NCI-H2029 treated with DMSO at 0.1 percent for 48 hours (cell line): ENCODE measurements around the gene P2RY12.

ENCODE experiments used
- DNase-seq: peaks from one replicate; lab custom pipeline; 2025; lab: John Stamatoyannopoulos, UW

Gene P2RY12

GRCh38 chr3:151384741-151385174 lies at the start of gene P2RY12:
Gene P2RY12, minus strand, starts transcription at chr3:151384753. Its CDS starts 45,908 bp downstream, at chr3:151338845.
- DNase-seq = no peak

- DNase-seq = no peak
Measured at GRCh38 chr3:151432616-151433372, 48.2 kb upstream of the P2RY12 start.

GRCh38 chr3:151431940-151432339 lies 47.4 kb upstream of the P2RY12 start:
- DNase-seq = no peak

GRCh38 chr3:151430821-151431484 lies 46.4 kb upstream of the P2RY12 start:
- no peak for DNase-seq

GRCh38 chr3:151428386-151428785 lies 43.8 kb upstream of the P2RY12 start:
- DNase-seq = no peak

- no peak for DNase-seq
Measured at GRCh38 chr3:151426341-151426657, 41.7 kb upstream of the P2RY12 start.

GRCh38 chr3:151425627-151426340 lies 41.2 kb upstream of the P2RY12 start:
- DNase-seq = no peak

GRCh38 chr3:151423091-151423490 lies 38.5 kb upstream of the P2RY12 start:
- DNase-seq = no peak

GRCh38 chr3:151421938-151422337 lies 37.4 kb upstream of the P2RY12 start:
- no peak for DNase-seq

- no peak for DNase-seq
Measured at GRCh38 chr3:151419806-151420205, 35.3 kb upstream of the P2RY12 start.

- DNase-seq = no peak
Measured at GRCh38 chr3:151415289-151415688, 30.7 kb upstream of the P2RY12 start.

- no peak for DNase-seq
Measured at GRCh38 chr3:151412989-151413388, 28.4 kb upstream of the P2RY12 start.

GRCh38 chr3:151410891-151411559 lies 26.5 kb upstream of the P2RY12 start:
- DNase-seq = no peak

GRCh38 chr3:151407928-151408327 lies 23.4 kb upstream of the P2RY12 start:
- no peak for DNase-seq

- DNase-seq = no peak
Measured at GRCh38 chr3:151404316-151404715, 19.8 kb upstream of the P2RY12 start.

GRCh38 chr3:151403246-151403645 lies 18.7 kb upstream of the P2RY12 start:
- no peak for DNase-seq

- no peak for DNase-seq
Measured at GRCh38 chr3:151402349-151402748, 17.8 kb upstream of the P2RY12 start.

GRCh38 chr3:151400341-151400740 lies 15.8 kb upstream of the P2RY12 start:
- DNase-seq = no peak

GRCh38 chr3:151398895-151399294 lies 14.3 kb upstream of the P2RY12 start:
- DNase-seq = no peak

- DNase-seq = no peak
Measured at GRCh38 chr3:151395806-151396205, 11.3 kb upstream of the P2RY12 start.

GRCh38 chr3:151394611-151395010 lies 10.1 kb upstream of the P2RY12 start:
- no peak for DNase-seq

GRCh38 chr3:151393941-151394340 lies 9.4 kb upstream of the P2RY12 start:
- no peak for DNase-seq
